ENCODE results near the gene PDILT.
"Not testable (repeated sequence)": the region's sequence is repeated elsewhere in the genome, so short reads cannot be mapped to it uniquely, and the experiment has no call there.

The PDILT gene

DNA sequence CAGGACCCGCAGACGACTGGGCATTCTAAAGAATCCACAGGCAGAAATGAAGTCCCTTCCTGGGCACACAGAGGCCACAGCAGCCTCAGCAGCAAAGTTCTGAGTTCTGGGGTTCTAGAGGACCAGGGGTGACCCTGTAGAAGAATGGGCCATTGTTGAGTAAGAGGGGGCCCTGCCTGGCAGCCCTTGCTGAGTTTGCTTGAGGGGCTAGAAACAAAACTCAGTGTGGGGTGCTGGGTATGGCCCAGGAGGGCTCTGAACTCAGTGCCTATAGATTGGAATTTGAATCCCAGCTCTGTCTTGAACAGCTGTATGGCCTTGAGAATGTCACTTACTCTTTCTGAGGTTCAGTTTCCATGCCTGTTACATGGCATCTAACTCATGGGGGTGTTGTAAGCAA lies at the start of gene PDILT:
TSS of gene PDILT (minus strand) at position 101 of the 400 bp plus-strand sequence. CDS start 5,437 bp downstream, outside the sequence.
- no peak for DNase-seq (ENCODE audit: low read depth)

DNA sequence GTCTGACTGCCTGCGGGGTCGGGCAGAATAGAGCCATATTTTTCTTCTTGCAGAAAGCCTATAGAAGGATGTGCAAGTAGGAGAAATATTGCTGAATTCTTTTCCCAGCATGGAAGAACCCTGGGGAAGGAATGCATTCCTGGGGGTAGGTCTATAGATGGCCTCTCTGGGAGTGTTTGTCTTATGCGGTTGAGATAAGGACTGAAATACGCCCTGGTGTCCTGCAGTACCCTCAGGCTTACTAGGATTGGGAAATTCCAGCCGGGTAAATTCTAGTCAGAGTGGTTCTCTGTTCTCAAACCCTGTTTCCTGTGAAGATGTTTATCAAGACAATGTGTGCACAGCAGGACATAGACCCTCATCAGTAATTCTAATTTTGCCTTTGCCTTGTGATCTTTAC lies 49.1 kb upstream of the PDILT start:
- DNase-seq (ENCODE audit: low read depth), result not testable (repeated sequence)

- DNase-seq (ENCODE audit: low read depth), result not testable (repeated sequence)
These were observed 46.8 kb upstream of the PDILT start, which contains the start of gene ACSM2A for GRCh38 chr16:20451364-20451763. Gene ACSM2A (plus strand): TSS chr16:20451521. CDS start chr16:20460115, 8,594 bp downstream.

DNA sequence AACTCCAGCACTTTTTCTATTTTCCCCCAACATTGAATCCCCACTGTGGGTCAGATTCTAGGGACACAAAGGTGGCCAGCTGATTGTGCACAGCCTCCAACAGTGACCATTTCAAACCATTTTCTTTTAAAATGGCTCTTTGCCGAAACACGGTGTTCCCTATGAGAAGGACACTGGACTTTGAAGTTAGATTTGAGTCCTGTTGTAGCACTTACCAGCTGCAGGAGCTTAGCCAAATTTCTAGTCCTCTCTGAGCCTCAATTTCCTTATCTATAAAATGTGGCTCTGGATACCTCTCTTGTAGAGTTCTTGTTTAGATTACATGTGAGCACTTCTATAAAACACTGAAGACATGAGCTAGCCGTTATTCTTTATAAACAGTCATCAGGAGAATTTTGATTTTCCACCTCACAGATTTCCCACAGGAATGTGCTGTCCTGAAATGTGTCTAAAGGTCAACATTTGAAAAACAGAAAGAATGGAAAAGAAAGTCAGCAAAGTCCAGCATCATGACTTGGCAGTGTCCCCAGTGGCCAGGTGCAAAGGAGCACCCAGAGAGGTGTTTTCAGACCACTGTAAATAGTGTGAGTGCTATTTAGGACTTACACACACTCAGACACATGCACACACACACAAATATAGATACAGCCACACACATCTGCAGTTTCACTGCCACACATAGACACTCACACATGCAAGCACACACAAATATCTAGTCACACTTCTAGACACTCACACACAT lies 42.3 kb upstream of the PDILT start:
- not testable (repeated sequence) for DNase-seq (ENCODE audit: low read depth)

- DNase-seq (ENCODE audit: low read depth), result not testable (repeated sequence)
These were observed 37.3 kb upstream of the PDILT start for GRCh38 chr16:20441859-20442258.

GRCh38 chr16:20441191-20441590 lies 36.7 kb upstream of the PDILT start:
- DNase-seq (ENCODE audit: low read depth), result no peak

DNA sequence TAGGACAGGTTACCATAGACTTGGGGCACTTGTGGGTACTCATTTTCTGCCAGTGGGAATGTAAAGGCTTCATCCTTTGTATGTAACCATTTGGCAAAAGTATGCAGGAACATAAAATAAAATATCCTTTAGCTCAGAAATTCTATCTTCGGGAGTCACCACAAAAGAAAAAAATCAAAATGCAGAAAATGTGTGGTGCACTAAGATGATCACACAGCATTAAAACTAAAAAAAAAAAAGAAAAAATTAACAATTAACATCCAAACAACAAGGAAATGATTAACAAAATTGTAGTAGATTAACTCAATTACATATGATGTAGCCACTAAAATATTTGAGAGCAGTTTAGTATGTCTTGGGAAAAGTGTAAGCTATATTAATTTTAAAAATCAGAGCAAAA lies 36.2 kb upstream of the PDILT start:
- not testable (repeated sequence) for DNase-seq (ENCODE audit: low read depth)

- not testable (repeated sequence) for DNase-seq (ENCODE audit: low read depth)
These were observed 35.3 kb upstream of the PDILT start for GRCh38 chr16:20439820-20440231.

GRCh38 chr16:20438950-20439349 lies 34.4 kb upstream of the PDILT start:
- not testable (repeated sequence) for DNase-seq (ENCODE audit: low read depth)

DNA sequence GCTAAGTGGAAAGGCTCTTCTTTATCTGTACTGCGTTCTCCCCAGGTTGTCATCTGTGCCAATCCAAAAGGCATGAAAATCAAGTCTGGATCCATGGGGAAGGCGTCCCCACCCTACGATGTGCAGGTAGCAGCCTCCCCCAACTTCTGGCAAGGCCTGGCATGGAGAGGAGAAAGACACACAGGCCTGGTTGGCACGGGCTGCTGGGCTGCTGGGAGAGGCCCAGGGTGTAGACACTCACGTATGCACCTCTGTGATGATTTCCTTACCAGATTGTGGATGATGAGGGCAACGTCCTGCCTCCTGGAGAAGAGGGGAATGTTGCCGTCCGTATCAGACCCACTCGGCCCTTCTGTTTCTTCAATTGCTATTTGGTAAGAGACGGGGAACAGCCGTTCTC lies 26.4 kb upstream of the PDILT start:
- DNase-seq (ENCODE audit: low read depth), result no peak

GRCh38 chr16:20430480-20430879 lies 25.9 kb upstream of the PDILT start:
- not testable (repeated sequence) for DNase-seq (ENCODE audit: low read depth)

DNA sequence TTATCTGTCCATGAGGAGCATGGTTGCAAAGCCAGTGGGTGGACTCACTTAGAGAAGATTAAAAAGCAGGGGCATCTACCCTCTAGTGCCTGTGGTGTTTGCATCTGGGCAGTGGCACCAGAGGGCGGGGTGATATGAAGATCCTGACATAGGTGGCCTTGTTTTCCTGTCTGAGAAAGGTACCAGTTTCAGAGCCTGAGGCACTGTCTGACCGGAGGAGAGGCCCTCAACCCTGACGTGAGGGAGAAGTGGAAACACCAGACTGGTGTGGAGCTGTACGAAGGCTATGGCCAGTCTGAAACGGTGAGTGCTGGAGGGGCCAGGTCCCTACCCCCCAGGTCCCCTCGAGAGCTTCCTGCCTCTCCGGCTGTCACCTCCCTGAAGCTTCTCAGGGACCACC lies 25.0 kb upstream of the PDILT start:
- not testable (repeated sequence) for DNase-seq (ENCODE audit: low read depth)

GRCh38 chr16:20427401-20427797 lies 22.9 kb upstream of the PDILT start:
- DNase-seq (ENCODE audit: low read depth), result not testable (repeated sequence)

DNA sequence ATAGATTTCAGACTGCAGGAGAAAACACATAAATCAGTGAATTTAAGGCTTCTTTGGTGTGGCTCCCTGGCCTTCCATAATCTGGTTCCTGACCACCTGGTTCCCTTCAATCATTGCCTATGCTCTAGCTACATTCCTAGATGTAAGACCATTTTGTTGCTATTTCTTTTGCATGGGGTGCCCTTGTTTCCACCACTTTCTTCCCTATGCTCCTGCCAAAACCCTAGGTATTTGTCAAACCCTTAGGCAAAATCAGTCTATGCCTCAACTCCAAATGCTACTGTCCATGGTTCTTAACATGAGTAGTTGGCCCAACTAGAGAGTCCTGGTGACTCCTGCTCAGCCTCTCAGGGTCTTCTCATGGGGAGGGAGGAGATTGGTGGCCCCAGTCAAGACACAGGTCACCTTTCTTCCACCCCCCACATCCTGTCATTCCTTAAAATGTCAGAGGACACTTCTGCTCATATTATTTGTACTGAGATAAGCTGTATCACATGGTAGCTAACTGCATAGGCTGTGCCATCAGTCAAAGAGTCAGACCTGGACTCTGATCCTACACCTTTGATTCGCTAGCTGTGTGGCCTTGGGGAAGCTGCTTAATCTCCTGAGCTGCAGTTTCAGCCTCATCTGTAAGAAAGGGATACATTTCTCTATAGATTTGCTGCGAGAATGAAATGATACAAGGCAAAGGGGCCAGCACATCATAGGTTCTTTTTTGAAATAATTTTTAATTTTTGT lies 19.8 kb upstream of the PDILT start:
- no peak for DNase-seq (ENCODE audit: low read depth)

DNA sequence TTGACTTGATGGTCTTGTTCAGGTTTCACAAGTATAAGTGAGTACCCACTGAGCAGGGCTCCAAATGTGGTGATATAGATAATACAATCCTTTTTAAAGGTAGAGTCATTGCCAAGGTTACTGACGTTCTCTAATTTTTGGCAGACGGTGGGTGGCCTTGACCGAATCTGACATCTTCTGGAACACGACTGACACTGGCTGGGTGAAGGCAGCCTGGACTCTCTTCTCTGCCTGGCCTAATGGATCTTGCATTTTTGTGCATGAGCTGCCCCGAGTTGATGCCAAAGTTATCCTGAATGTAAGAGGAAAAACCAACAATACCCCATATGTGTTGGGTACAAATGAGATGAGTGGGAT lies 19.2 kb upstream of the PDILT start:
- not testable (repeated sequence) for DNase-seq (ENCODE audit: low read depth)

GRCh38 chr16:20421748-20422147 lies 17.2 kb upstream of the PDILT start:
- DNase-seq (ENCODE audit: low read depth), result not testable (repeated sequence)

GRCh38 chr16:20419093-20419492 lies 14.6 kb upstream of the PDILT start:
- DNase-seq (ENCODE audit: low read depth), result not testable (repeated sequence)

- DNase-seq (ENCODE audit: low read depth), result no peak
These were observed 11.0 kb upstream of the PDILT start for GRCh38 chr16:20415541-20415940.

GRCh38 chr16:20411055-20411454 lies 6.5 kb upstream of the PDILT start:
- DNase-seq (ENCODE audit: low read depth), result no peak

DNA sequence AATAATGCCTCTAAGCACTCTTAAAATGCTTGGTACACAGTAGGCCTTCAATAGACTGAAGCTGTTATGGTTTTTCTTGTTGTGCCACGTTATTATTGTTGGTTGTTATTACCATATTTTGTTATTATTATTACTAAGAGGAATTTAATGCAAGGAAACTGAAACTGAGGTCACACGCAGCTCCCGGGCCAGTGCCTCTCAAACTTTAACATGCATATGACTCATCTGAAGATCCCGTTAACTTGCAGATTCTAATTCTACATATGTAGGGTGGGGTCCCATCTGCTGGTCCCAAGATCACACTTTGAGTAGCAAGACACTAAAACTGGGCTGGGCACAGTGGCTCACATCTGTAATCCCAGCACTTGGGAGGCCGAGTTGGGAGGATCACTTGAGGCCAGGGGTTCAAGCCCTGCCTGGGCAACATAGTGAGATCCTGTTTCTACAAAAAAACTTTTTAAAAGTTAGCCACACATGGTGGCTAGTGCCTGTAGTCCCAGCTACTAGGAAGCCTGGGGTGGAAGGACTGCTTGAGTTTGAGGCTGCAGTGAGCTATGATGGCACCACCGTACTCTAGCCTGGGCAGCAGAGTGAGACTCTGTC lies 5.7 kb upstream of the PDILT start:
- no peak for DNase-seq (ENCODE audit: low read depth)

GRCh38 chr16:20409398-20410120 lies 5.0 kb upstream of the PDILT start, which contains the start of gene ACSM5:
Gene ACSM5 (plus strand): TSS chr16:20409534. CDS start chr16:20411485, 1,951 bp downstream.
- no peak for DNase-seq (ENCODE audit: low read depth)

DNA sequence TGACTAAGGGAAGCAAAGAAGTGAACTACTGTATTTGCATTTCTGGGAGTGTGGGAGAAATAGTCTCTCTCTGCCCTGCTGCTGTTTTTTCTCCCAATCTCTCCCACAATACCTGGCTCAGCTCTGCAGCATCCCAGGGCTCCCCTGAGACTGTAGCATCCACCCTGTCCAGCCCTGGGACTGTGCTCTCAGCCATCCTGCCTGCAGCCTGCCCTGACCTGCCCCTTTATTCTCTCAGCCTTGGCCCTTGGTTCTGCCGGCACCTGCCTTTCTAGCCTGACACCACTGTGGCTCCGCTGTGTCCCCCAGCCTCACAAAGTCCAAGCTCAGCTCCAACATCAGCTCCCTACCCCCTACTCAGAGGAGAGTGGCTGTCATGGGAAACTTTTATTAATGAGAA lies 1.9 kb downstream of the PDILT start:
- no peak for DNase-seq (ENCODE audit: low read depth)
